ENCODE results near the gene AGPAT2. TPM values are rescaled to one million over a fixed set of nuclear protein-coding genes. Genes with fewer than 3 reads are reported as not detected.
A peak's percentile ranks its signal among the peaks of the same experiment; 100 is the strongest.

AGPAT2 gene
- 31.1 TPM for polyA plus RNA-seq (2013, experiment 1 of 2; ENCODE audit: insufficient read length)
- polyA plus RNA-seq (2013, experiment 2 of 2; ENCODE audit: insufficient read length), result 20.8 TPM

DNA sequence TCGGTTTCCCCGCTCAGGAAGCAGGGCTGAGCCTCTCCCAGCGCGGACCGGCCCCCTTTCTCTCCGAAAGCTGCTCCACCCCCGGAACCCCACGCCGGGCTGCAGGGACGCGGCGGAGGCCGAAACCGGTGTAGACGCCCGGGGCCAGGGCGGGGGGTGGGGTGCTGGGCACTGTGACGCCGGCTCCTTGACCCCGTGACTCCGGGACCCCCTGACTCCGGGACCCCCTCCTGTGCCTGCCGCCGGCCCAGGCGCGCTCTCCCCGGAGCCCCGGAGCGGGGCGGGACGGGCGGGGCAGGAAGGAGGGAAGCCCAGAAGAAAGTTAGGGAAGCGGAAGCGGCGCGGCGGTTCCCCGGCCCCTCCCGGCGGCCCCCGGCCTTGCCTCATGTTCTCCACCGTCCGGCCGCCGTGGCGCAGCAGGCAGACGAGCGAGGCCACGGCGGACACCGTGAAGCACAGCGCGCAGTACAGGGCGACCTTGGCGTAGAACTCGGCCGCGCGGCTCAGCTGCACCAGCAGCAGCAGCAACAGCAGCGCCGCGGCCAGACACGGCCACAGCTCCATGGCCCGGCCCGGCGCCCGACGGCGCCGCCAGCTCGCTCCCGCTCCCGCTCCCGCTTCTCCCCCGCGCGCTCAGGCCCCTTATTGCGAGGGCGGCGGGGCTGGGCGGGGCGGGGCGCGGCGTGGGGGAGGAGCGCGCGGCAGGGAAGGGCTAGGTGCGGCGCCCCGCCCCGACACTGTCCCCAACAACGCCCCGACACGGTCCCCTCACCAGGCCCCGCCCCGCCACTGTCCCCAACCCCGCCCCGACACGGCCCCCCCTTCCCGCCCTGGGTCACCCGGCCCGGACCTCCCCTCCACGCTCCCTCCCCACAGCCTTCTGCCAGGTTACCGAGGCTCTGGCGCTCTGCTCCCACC lies at the start of gene AGPAT2:
TSS of gene AGPAT2 (minus strand) at position 664 of the 918 bp plus-strand sequence. CDS start at position 564, 100 bp downstream.
- peak; percentile 44 for DNase-seq

GRCh38 chr9:136735812-136736480 lies 48.7 kb upstream of the AGPAT2 start:
- DNase-seq, result no peak

DNA sequence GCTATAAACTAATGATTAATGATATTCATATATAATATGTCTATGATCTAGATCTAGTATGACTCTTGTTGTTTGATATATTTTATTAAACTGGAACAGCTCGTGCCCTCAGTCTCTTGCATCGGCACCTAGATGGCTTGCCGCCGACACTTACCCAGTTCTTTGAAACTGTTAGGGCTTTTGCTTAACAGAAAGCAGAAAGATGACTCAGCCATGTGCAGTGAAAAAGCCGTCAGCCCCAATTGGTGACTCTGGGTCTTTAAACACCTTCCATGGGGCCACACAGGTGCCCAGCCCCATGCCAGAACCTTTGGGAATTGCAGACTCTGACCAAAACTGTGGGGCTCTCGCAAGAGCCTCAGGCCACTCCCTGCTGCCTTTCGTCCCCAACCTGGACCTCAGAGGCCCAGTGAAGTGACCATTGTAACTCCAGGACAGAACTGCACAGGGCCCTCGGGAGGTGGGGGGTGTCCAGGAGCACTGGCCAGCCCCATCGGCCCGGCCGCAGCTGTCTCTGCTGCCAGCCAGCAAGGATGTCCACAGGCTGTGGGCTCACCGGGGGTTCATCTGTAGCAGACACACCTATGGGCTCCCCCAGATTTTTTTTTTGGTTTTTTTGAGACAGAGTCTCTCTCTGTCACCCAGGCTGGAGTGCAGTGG lies 47.7 kb upstream of the AGPAT2 start:
- no peak for DNase-seq

- DNase-seq, result no peak
Observed at GRCh38 chr9:136733611-136734010, 46.4 kb upstream of the AGPAT2 start.

- DNase-seq, result no peak
Observed at GRCh38 chr9:136732444-136733178, 45.4 kb upstream of the AGPAT2 start.

- no peak for DNase-seq
Observed at GRCh38 chr9:136729926-136730325, 42.7 kb upstream of the AGPAT2 start.

DNA sequence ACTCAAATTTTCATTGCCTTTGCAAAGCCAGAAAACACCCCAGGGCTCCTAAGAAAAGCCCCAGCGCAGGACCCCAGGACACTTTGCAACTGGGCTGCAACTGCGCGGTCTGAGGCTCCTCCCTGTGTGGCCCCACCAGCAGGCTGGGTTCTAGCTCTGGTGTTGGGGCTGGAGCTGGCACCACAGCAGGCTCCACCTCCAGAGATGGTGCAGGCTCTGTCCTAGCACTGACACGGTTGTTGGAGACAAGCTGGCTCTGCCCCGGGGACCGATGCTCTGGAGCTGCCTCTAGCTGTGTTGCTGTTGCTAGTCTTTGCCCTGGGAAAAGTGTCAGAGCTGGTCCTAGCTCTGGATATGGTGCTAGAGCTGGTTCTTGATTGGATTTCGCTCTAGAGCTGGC lies 41.9 kb upstream of the AGPAT2 start:
- no peak for DNase-seq

- peak; percentile 53 for DNase-seq
Observed at GRCh38 chr9:136728548-136729123, 41.4 kb upstream of the AGPAT2 start.

- DNase-seq, result peak; percentile 85
Observed at GRCh38 chr9:136728080-136728547, 40.9 kb upstream of the AGPAT2 start.

GRCh38 chr9:136726631-136727191 lies 39.5 kb upstream of the AGPAT2 start:
- DNase-seq, result peak; percentile 51

DNA sequence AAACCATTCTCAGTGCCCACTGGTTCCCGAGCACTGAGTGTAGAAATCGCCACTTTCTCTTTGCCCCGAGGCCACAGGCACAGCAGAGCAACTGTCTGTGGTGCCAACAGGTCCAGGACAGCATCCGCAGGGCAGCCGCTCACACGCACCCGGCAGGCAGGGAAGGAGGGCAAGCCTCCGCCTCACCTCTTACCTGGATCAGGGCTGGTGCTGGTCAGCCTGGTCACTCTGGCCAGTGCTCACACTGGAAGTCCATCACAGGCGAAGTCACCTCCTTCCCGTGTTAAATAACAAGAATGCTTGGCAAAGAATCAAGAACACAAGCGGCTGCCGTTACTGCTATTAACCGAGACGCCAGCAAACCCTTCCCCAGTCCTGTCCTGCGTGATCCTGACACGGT lies 38.9 kb upstream of the AGPAT2 start:
- no peak for DNase-seq

DNA sequence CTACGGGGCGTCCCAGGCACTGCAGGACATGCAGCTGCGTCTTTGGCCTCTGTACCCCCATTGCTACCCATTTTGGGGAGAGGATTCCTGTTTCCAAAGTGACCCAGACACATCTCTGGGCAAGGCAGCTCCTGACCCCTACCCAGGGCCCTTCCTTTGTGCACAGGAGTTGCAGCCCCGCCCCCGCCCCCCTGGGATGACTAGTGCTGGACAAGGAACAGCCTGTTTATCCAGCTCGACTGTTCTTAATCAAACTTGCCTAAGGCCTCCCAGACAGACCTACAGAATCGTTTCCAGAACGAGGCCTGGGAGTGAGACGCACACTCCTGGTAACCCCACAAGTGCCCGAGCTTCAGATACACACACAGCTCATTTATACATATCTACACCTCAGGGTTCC lies 38.4 kb upstream of the AGPAT2 start:
- DNase-seq, result peak; percentile 58

DNA sequence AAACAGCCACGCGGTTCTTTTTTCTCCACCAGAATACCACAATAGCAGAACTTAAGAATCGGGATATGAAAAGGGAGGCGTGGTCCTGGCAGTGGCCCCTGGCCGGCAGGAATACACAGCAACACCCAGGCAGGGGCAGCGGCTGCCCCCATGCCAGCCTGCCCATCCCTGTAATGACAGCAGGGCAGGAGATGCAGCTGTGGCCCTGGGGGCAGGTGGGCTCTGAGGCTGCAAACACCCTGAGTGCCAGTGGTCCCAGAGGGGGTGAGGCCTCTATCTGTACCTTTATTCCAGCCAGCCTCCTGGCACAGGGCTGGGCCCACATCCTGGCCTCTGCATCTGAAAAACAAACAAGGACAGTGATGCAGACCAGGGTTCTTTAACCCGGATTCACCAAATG lies 37.5 kb upstream of the AGPAT2 start:
- DNase-seq, result no peak

- no peak for DNase-seq
Observed at GRCh38 chr9:136723989-136724388, 36.7 kb upstream of the AGPAT2 start.

DNA sequence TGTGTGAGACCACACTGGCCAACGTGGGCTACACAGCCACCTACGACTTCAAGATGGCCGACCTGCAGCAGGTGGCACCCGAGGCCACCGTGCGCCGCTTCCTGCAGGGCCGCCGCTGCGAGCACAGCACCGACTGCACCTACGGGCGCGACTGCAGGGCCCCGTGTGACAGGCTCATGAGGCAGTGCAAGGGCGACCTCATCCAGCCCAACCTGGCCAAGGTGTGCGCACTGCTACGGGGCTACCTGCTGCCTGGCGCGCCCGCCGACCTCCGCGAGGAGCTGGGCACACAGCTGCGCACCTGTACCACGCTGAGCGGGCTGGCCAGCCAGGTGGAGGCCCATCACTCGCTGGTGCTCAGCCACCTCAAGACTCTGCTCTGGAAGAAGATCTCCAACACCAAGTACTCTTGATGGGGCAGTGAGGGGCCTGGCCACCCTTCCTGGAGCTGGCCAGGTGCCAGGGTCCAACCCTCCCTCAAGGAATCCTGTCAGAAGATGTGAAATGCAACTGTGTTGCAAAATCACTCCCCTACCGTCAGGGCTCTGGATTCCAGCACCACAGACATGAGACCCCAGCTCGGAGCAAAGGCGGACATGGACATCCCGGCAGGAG lies 36.2 kb upstream of the AGPAT2 start:
- DNase-seq, result no peak

DNA sequence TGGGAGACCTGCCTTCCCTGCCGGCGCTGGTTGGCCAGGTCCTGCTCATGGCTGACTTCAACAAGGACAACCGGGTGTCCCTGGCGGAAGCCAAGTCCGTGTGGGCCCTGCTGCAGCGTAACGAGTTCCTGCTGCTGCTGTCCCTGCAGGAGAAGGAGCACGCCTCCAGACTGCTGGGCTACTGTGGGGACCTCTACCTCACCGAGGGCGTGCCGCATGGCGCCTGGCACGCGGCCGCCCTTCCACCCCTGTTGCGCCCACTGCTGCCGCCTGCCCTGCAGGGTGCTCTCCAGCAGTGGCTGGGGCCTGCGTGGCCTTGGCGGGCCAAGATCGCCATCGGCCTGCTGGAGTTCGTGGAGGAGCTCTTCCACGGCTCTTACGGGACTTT lies 35.7 kb upstream of the AGPAT2 start:
- no peak for DNase-seq

GRCh38 chr9:136722093-136722968 lies 35.1 kb upstream of the AGPAT2 start:
- no peak for DNase-seq

GRCh38 chr9:136721339-136722092 lies 34.3 kb upstream of the AGPAT2 start:
- peak; percentile 62 for DNase-seq

GRCh38 chr9:136720898-136721338 lies 33.7 kb upstream of the AGPAT2 start:
- no peak for DNase-seq

Data from fibroblast of skin of back (primary cell).